VCaP (cell line): ENCODE data around the gene PRDM15.

Experiments used
- H3K27ac ChIP-seq: fragments of 450-650 bp; 2 replicates; pipeline ENCODE4 v1.5.1; 2017
- TF ChIP-seq, protein P1 (sequence below): fragments of 450-650 bp; conservative IDR thresholded peaks from 2 replicates; pipeline ENCODE4 v1.5.1; 2017; ENCODE audit warnings: mild to moderate bottlenecking, moderate library complexity

Gene PRDM15

DNA sequence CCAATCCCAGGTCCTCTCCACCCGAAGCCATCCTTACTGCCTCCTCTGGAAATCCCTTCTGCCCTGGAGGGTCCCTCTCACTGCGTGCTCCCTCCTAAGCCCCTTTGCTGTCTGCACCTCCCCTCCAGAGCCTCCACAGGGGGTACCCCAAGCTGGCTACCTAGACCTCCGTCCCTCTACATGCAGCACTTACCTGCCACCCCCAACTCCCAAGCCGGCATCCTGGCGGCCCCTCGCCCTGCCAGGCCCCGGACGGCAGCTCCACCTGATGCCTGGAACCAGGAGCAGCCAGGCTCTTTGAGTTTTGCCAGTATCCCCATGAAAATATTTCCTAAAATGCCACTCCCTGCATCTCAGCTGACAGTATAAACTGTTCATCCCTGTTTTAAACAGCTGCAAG lies 4.1 kb downstream of the PRDM15 start:
- H3K27ac ChIP-seq, result no peak overlapping the region
- TF ChIP-seq, protein P1, sequence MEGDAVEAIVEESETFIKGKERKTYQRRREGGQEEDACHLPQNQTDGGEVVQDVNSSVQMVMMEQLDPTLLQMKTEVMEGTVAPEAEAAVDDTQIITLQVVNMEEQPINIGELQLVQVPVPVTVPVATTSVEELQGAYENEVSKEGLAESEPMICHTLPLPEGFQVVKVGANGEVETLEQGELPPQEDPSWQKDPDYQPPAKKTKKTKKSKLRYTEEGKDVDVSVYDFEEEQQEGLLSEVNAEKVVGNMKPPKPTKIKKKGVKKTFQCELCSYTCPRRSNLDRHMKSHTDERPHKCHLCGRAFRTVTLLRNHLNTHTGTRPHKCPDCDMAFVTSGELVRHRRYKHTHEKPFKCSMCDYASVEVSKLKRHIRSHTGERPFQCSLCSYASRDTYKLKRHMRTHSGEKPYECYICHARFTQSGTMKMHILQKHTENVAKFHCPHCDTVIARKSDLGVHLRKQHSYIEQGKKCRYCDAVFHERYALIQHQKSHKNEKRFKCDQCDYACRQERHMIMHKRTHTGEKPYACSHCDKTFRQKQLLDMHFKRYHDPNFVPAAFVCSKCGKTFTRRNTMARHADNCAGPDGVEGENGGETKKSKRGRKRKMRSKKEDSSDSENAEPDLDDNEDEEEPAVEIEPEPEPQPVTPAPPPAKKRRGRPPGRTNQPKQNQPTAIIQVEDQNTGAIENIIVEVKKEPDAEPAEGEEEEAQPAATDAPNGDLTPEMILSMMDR, result no peak

DNA sequence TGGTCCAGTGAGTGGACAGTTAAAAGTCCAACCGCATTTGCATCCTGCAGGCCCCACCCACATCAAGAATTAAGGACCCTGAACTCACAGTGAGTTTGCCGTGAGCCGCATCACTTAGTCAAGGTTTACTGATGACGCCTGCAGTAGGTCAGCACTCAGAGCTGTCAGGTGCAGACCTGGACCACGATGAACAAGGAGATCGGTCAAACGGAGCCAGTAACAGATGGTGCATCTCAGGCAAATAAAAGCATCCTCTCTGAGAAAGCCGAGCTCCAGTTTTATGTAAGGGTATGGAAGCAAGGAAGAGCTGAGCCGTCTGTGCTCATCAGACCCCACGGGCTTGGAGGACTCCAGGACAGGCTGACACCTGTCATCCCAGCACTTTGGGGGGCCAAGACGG lies 4.5 kb downstream of the PRDM15 start:
- H3K27ac ChIP-seq, result no peak overlapping the region
- TF ChIP-seq, protein P1, result no peak

DNA sequence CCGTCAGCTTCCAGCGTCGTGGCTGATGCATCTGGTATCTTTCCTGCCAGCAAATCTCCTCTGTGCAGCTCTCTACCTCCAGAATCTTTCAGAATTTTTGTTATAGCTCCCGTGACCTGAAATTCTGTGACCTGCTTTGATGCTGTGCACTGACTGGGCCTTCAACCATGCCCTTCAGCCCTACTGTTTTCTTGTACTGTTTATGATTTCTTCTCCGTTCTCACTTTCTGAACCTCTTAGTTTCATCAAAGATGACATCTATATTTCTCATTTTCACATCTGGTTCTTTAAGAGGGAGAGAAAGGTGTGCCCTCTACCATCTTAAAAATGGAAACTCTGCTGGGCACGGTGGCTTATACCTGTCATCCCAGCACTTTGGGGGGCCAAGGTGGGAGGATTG lies 5.7 kb downstream of the PRDM15 start:
- H3K27ac ChIP-seq, result no peak overlapping the region
- TF ChIP-seq, protein P1, result no peak

DNA sequence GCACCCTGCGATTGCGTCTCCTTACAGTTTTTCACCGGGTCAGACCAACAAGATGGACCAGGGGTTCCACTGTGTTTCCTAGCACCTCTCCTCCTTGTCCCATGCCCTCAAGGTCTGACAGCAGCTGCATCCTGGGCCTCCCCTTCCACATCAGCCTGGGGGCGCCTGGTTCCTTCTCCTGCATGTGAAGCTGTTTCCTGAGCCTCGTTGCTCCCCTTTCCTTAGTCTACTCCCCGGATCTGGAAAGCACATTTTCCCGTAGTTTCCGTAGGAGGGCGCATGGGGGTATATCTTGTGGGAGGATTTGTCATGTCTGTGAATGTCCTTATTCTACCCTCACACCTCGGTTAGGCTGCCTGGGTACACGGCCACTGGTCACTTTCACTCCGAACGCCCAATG lies 6.1 kb downstream of the PRDM15 start:
- TF ChIP-seq, protein P1, result no peak
- no peak overlapping the region for H3K27ac ChIP-seq

DNA sequence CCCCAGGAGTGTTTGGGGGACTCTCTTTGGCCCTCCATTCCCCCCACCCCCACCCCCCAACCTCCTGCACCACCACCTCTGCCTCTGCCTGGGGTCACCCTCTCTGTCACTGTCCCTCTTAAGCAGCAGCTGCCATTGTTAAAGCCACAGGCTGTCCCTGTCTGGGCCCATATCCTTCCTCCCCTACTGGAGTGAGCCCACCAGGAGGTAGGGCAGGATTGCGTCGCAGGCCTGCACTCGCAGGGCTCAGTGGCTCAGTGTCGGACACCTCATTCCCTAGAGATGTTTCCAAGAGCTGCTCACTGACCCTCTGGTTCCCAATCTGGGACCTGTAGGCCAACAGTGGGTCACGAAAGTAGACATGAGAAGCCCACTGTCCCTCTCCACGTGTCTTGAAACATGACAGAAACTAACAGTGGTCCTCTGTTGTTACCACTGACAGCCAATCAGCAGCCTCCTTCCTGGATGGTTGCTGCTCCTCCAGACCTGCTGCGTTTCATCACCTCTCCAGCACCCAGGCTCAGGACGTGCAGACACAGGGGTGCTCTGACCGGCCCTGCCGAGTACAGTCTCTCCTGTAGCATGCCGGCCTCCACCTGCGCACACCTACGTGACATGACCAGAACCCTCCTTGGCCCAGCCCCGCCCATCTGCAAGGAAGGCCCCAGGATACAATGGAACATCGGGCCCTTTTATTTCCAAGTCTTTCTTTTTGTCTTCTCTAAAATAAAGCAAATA lies 7.7 kb downstream of the PRDM15 start:
- H3K27ac ChIP-seq, result no peak overlapping the region
- TF ChIP-seq, protein P1, result no peak

DNA sequence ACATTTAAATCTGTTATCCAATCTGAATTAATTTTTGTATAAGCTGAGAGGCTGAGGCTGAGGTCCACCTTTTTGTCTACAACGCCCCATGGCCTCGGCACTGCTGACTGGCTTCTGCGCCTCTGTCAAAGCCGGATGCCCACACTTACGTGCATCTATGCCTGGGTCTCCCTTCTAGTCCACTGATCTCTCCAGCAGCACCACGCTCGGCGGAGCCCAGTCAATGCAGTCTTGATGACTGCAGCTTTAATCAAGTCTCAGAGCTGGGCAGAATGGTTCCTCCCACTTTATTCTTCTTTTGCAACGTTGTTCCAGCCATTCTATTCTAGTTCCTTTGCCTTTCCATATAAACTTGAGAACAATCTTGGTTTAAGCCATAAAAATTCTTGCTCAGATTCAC lies 9.4 kb downstream of the PRDM15 start:
- H3K27ac ChIP-seq, result no peak overlapping the region
- TF ChIP-seq, protein P1, result no peak

DNA sequence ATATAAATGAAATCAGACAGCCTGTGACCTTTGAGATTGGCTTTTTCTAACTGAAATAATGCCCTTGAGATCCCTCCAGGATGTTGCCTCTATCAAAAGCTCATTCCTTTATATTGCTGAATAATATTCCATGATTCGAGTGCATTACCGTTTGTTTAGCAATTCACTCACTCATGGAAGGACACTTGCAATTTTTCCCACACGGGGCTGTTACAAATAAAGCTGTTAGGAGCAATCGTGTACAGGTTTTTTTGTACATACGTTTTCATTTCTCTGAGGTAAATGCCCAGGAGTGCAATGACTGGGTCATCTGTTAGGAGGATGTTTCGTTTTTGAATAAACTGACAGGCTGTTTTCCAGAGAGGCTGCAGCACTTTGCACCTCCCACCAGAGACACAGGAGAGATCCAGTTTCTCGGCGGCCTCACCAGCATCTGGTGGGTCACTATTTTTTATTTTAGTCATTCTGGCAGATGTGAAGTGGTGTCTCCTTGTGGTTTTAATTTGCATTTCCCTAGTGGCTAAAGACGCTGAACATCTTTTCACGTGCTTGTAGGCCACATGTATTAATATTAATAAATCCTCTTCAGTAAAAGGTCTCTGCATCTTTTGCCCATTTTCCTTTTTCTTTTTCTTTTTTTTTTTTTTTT lies 11.0 kb downstream of the PRDM15 start:
- no peak overlapping the region for H3K27ac ChIP-seq
- TF ChIP-seq, protein P1, result no peak
